Measurements from ENCODE around the gene SPINK5. TPM values are rescaled to one million over a fixed set of nuclear protein-coding genes. Genes with fewer than 3 reads are reported as not detected.

SPINK5 gene
- total RNA-seq, 2 experiments from 2014 or later = not detected

GRCh38 chr5:148094336-148094735 lies 30.6 kb downstream of the SPINK5 start:
- H3K27ac Mint-ChIP-seq = no peak overlapping the region
- no peak overlapping the region for H3K4me3 Mint-ChIP-seq
- POLR2A ChIA-PET = no interaction called here
- peaks cover 5% of the 10 kb centered on the region for H3K27me3 Mint-ChIP-seq
- no peaks in the 10 kb centered on the region for H3K4me1 Mint-ChIP-seq
- CTCF ChIA-PET = no interaction called here
- ATAC-seq (no peak), DNase-seq (no peak)
- no peaks in the 10 kb centered on the region for H3K36me3 Mint-ChIP-seq (ENCODE audit: low read depth)
- intact Hi-C loops (cut with DNase I, micrococcal nuclease) = no loop called here
- no peaks in the 10 kb centered on the region for H3K9me3 Mint-ChIP-seq (ENCODE audit: low read depth)

DNA sequence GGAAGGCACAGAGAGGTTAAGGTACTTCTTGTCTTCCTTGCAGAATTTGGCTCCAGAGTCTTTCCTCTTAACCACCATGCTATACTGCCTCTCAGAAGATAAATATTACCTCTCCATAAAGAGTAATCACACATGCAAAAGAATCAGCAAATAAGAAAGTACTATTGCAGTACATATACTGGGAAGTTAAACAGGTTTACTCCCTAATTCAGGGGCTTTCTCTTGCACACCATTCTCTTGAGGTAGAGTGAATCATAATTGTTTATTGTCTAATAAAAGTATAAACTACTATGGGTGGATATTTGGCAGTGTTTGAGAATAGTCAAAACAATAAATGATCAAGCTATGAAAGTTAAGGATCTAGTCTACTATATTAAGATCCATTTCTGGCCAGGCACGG lies 40.4 kb downstream of the SPINK5 start:
- H3K4me1 Mint-ChIP-seq = no peaks in the 10 kb centered on the region
- ChIA-PET CTCF (interaction anchor here (0.6 kb wide), 1 partner anchor 217 kb away, joined by 3 read pairs; no protein-coding TSS in a partner anchor), POLR2A (no interaction called here)

GRCh38 chr5:148107608-148108007 lies 43.8 kb downstream of the SPINK5 start:
- intact Hi-C loops (cut with DNase I, micrococcal nuclease) = no loop called here
- no peak overlapping the region for H3K27ac Mint-ChIP-seq
- no peak overlapping the region for H3K4me3 Mint-ChIP-seq
- H3K4me1 Mint-ChIP-seq = no peaks in the 10 kb centered on the region
- ATAC-seq (no peak), DNase-seq (no peak)
- CTCF ChIA-PET = no interaction called here
- H3K9me3 Mint-ChIP-seq (ENCODE audit: low read depth) = no peaks in the 10 kb centered on the region
- peaks cover 6% of the 10 kb centered on the region for H3K27me3 Mint-ChIP-seq
- no peaks in the 10 kb centered on the region for H3K36me3 Mint-ChIP-seq (ENCODE audit: low read depth)
- POLR2A ChIA-PET = no interaction called here

More for the DNA sequence above, 40.4 kb downstream of the SPINK5 start:
- Mint-ChIP-seq H3K27ac (no peak overlapping the region), H3K27me3 (peaks cover 4% of the 10 kb centered on the region), H3K36me3 (ENCODE audit: low read depth) (no peaks in the 10 kb centered on the region), H3K9me3 (ENCODE audit: low read depth) (no peaks in the 10 kb centered on the region), H3K4me3 (no peak overlapping the region)
- no peak for DNase-seq
- ATAC-seq = no peak
- intact Hi-C loops (cut with DNase I, micrococcal nuclease) = no loop called here

DNA sequence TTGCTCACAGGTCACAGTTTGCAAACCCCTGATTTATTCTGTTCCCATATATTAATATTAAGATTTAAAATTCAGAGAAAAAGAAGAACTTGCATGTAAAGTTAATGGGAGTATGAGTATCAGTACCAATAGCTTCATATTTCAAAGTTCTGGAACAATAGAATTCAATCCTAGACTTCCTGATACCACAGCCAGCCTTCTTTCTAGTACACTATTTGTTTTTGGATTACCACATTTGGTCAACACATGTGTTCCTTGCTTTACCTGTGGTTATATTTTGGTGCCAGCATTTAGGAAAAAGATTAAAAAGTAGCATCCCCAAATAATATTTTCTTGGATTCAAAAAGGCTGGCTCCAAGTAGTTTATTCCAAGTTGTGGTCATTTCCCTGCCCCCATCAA lies 49.5 kb downstream of the SPINK5 start:
- intact Hi-C loops (cut with DNase I, micrococcal nuclease) = no loop called here
- Mint-ChIP-seq H3K9me3 (ENCODE audit: low read depth) (no peaks in the 10 kb centered on the region), H3K4me3 (no peak overlapping the region)

GRCh38 chr5:148120317-148120716 lies 56.5 kb downstream of the SPINK5 start:
- intact Hi-C loops (cut with DNase I, micrococcal nuclease) = loop anchor here in 1 of 2 experiments (2.0 kb wide), 1 partner anchor 170 kb away; no protein-coding TSS in a partner anchor
- ChIA-PET POLR2A (no interaction called here), CTCF (interaction anchor here (0.6 kb wide), 1 partner anchor 528 kb away, joined by 3 read pairs; no protein-coding TSS in a partner anchor)
- Mint-ChIP-seq H3K27me3 (peaks cover 2% of the 10 kb centered on the region), H3K4me1 (no peaks in the 10 kb centered on the region), H3K4me3 (no peak overlapping the region), H3K27ac (no peak overlapping the region), H3K9me3 (ENCODE audit: low read depth) (no peaks in the 10 kb centered on the region), H3K36me3 (ENCODE audit: low read depth) (no peaks in the 10 kb centered on the region)
- DNase-seq = no peak
- no peak for ATAC-seq

More for the DNA sequence above, 49.5 kb downstream of the SPINK5 start:
- peaks cover 4% of the 10 kb centered on the region for H3K27me3 Mint-ChIP-seq
- no peaks in the 10 kb centered on the region for H3K36me3 Mint-ChIP-seq (ENCODE audit: low read depth)
- ChIA-PET POLR2A (no interaction called here), CTCF (no interaction called here)
- H3K27ac Mint-ChIP-seq = no peak overlapping the region
- H3K4me1 Mint-ChIP-seq = no peaks in the 10 kb centered on the region
- DNase-seq (no peak), ATAC-seq (no peak)

GRCh38 chr5:148125641-148126040 lies 61.9 kb downstream of the SPINK5 start:
- no peak overlapping the region for H3K27ac Mint-ChIP-seq
- H3K4me3 Mint-ChIP-seq = no peak overlapping the region
- H3K36me3 Mint-ChIP-seq (ENCODE audit: low read depth) = no peaks in the 10 kb centered on the region
- no peaks in the 10 kb centered on the region for H3K4me1 Mint-ChIP-seq
- ATAC-seq (no peak), DNase-seq (no peak)
- H3K9me3 Mint-ChIP-seq (ENCODE audit: low read depth) = no peaks in the 10 kb centered on the region
- H3K27me3 Mint-ChIP-seq = peaks cover 2% of the 10 kb centered on the region
- ChIA-PET POLR2A (no interaction called here), CTCF (interaction anchor here (0.6 kb wide), 1 partner anchor 616 kb away, joined by 3 read pairs; no protein-coding TSS in a partner anchor)
- intact Hi-C loops (cut with DNase I, micrococcal nuclease) = no loop called here

GRCh38 chr5:148135091-148136048 lies 71.6 kb downstream of the SPINK5 start:
- ATAC-seq (no peak), DNase-seq (no peak)
- Mint-ChIP-seq H3K36me3 (ENCODE audit: low read depth) (no peaks in the 10 kb centered on the region), H3K9me3 (ENCODE audit: low read depth) (no peaks in the 10 kb centered on the region), H3K4me3 (no peak overlapping the region), H3K4me1 (no peaks in the 10 kb centered on the region), H3K27me3 (peaks cover 5% of the 10 kb centered on the region), H3K27ac (no peak overlapping the region)
- intact Hi-C loops (cut with DNase I, micrococcal nuclease) = no loop called here
- POLR2A ChIA-PET = no interaction called here
- CTCF ChIA-PET = interaction anchor here (0.6 kb wide), 1 partner anchor 803 kb away, joined by 3 read pairs; no protein-coding TSS in a partner anchor

- POLR2A ChIA-PET = no interaction called here
- H3K4me1 Mint-ChIP-seq = no peaks in the 10 kb centered on the region
- intact Hi-C loops (cut with DNase I, micrococcal nuclease) = no loop called here
- CTCF ChIA-PET = interaction anchor here (1.0 kb wide), 1 partner anchor 12 kb away, joined by 3 read pairs; no protein-coding TSS in a partner anchor
- no peak overlapping the region for H3K27ac Mint-ChIP-seq
- ATAC-seq = no peak
- peaks cover 10% of the 10 kb centered on the region for H3K27me3 Mint-ChIP-seq
- H3K4me3 Mint-ChIP-seq = no peak overlapping the region
- H3K36me3 Mint-ChIP-seq (ENCODE audit: low read depth) = no peaks in the 10 kb centered on the region
- no peak for DNase-seq
- no peaks in the 10 kb centered on the region for H3K9me3 Mint-ChIP-seq (ENCODE audit: low read depth)
These were observed 77.1 kb downstream of the SPINK5 start for GRCh38 chr5:148140846-148141245.

DNA sequence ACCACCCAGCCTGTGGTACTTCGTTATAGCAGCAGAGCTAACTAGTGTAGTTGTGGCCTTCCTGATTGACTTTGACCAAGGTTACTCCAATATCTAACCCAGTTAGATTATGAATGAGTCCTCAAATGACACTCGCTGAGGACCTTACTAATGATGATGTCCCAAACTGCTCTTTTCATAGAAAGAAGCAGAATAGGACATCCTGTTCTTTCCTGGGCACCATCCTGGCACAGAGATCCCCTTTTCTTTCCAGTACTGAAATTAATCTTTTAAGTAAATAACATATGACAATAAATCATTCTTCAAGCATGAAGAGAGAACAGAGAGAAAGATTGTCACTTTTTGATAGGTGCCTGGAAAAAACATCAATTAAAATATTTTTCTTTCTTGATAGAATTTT lies 77.9 kb downstream of the SPINK5 start:
- ChIA-PET CTCF (interaction anchor here (1.0 kb wide), 1 partner anchor 13 kb away, joined by 3 read pairs; no protein-coding TSS in a partner anchor), POLR2A (no interaction called here)
- no peak for DNase-seq
- intact Hi-C loops (cut with DNase I, micrococcal nuclease) = no loop called here
- Mint-ChIP-seq H3K4me3 (no peak overlapping the region), H3K36me3 (ENCODE audit: low read depth) (no peaks in the 10 kb centered on the region), H3K9me3 (ENCODE audit: low read depth) (no peaks in the 10 kb centered on the region), H3K27ac (no peak overlapping the region), H3K27me3 (peaks cover 15% of the 10 kb centered on the region), H3K4me1 (no peaks in the 10 kb centered on the region)
- no peak for ATAC-seq

GRCh38 chr5:148145916-148146315 lies 82.1 kb downstream of the SPINK5 start:
- no peaks in the 10 kb centered on the region for H3K4me1 Mint-ChIP-seq
- H3K27ac Mint-ChIP-seq = no peak overlapping the region
- ATAC-seq (no peak), DNase-seq (no peak)
- POLR2A ChIA-PET = no interaction called here
- no peaks in the 10 kb centered on the region for H3K36me3 Mint-ChIP-seq (ENCODE audit: low read depth)
- CTCF ChIA-PET = no interaction called here
- peaks cover 21% of the 10 kb centered on the region for H3K27me3 Mint-ChIP-seq
- no peaks in the 10 kb centered on the region for H3K9me3 Mint-ChIP-seq (ENCODE audit: low read depth)
- H3K4me3 Mint-ChIP-seq = no peak overlapping the region
- intact Hi-C loops (cut with DNase I, micrococcal nuclease) = no loop called here

- H3K4me3 Mint-ChIP-seq = no peak overlapping the region
- H3K4me1 Mint-ChIP-seq = no peaks in the 10 kb centered on the region
- no peak for DNase-seq
- CTCF ChIA-PET = no interaction called here
- no peak for ATAC-seq
- no peak overlapping the region for H3K27ac Mint-ChIP-seq
- peaks cover 20% of the 10 kb centered on the region for H3K27me3 Mint-ChIP-seq
- H3K36me3 Mint-ChIP-seq (ENCODE audit: low read depth) = no peaks in the 10 kb centered on the region
- POLR2A ChIA-PET = no interaction called here
- intact Hi-C loops (cut with DNase I, micrococcal nuclease) = no loop called here
- H3K9me3 Mint-ChIP-seq (ENCODE audit: low read depth) = no peaks in the 10 kb centered on the region
These were observed 82.7 kb downstream of the SPINK5 start for GRCh38 chr5:148146487-148146886.

DNA sequence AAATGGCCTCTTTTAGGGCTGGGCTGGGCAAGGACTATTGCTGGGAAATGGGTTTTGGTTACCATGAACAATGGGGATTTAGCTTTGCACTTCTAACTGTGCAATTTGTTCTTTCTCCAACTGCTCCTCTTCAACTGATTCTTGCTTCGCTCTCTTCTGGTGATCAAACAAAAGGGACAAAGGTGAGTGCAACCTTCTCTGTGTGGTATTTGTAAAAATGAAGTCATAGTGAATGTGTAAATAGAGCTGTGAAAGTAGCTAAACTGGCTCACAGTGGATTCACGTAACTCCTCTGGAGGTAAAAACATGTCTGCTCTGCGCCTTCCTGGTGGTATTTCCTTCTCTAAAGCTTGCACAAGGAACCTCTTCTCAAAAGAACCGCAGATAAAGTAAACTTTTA lies 83.6 kb downstream of the SPINK5 start:
- POLR2A ChIA-PET = no interaction called here
- DNase-seq (no peak), ATAC-seq (no peak)
- no peak overlapping the region for H3K4me3 Mint-ChIP-seq
- H3K4me1 Mint-ChIP-seq = no peaks in the 10 kb centered on the region
- H3K9me3 Mint-ChIP-seq (ENCODE audit: low read depth) = no peaks in the 10 kb centered on the region
- no peaks in the 10 kb centered on the region for H3K36me3 Mint-ChIP-seq (ENCODE audit: low read depth)
- intact Hi-C loops (cut with DNase I, micrococcal nuclease) = no loop called here
- CTCF ChIA-PET = no interaction called here
- peaks cover 21% of the 10 kb centered on the region for H3K27me3 Mint-ChIP-seq
- no peak overlapping the region for H3K27ac Mint-ChIP-seq

Data from activated CD4-positive, alpha-beta T cell treated with anti-CD3 and anti-CD28 coated beads for 36 hours (primary cell).